Fibroblast of upper back skin (primary cell): ENCODE results near the gene DOK1.

Experiments used
- DNase-seq: peaks from one replicate; pipeline ENCODE4 v3.0.0-alpha.2; 2013

The DOK1 gene

GRCh38 chr2:74571058-74571457, 16.5 kb downstream of the DOK1 start:
- no peak for DNase-seq

DNA sequence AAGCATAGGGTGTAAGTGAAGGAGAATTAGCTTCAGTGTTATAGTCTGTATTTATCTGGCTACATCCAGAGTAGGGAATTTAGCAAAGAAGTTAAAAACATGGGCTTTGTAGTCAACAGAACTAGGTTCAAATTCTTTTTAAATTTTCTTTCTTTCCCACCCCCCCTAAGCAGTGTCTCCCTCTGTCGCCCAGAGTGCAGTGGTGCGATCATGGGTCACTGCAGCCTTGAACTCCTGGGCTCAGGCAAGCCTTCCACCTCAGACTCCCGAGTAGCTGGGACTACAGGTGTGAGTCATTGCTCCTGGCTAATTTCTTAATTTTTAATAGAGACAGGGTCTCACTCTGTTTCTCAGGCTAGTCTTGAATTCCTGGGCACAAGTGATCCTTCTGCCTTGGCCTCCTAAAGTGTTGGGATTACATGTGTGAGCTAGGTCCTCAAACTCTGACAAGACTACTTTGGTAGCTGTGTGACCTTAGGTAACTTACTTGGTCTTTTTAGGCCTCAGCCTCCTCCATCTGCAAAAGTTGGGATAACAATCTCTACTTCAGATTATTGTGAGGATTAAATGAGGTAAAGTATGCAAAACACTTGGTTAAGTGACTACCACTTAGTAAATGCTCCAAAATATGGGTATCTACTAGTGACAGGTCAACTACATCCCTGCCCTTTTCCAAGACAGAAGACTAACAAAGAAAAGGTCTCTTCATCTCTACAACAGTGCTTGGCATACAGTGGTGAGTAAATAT, 17.8 kb downstream of the DOK1 start:
- no peak for DNase-seq

- DNase-seq: peak; percentile 76
Measured at GRCh38 chr2:74573747-74574562, 19.4 kb downstream of the DOK1 start.

DNA sequence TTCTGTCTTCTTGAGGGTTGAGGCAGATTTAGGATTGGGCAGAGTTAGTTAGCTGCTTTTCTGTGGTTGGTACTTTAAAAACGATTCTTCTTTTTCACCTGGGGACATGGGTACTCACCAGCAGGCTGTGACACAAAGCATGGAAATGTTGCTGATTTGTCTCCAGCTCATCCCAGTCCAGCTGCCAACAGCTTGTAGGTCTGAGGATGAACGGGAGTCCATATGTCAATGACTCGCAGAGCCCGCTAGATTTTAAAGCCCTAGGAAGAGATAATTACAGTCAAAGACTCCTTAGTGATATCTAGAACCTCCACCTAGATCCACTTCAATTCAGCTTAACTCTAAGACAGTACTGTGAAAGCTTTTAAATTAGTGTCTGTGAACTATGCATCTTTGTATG, 20.8 kb downstream of the DOK1 start:
- no peak for DNase-seq

- peak; percentile 72 for DNase-seq
Measured at GRCh38 chr2:74576211-74576862, 21.8 kb downstream of the DOK1 start.

DNA sequence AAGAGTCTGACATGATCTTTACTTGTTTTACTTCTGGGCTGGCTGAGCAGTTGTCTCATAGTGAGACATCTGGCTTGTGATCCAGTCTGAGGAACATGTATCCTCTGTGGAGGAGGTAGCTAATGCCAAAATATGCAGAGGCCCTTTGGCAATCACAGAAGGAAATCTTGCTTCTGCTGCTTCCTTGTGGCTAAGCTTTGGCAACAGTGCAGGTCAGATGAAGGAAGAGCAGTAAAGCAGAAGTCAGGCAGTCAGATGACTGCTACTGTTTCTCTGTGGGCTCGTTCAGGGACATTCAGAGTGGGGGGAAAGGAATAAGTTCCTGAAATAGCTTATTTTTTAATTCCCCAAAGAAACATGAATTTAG, 22.3 kb downstream of the DOK1 start:
- peak; percentile 90 for DNase-seq

GRCh38 chr2:74577448-74577847, 22.9 kb downstream of the DOK1 start:
- peak; percentile 45 for DNase-seq

DNA sequence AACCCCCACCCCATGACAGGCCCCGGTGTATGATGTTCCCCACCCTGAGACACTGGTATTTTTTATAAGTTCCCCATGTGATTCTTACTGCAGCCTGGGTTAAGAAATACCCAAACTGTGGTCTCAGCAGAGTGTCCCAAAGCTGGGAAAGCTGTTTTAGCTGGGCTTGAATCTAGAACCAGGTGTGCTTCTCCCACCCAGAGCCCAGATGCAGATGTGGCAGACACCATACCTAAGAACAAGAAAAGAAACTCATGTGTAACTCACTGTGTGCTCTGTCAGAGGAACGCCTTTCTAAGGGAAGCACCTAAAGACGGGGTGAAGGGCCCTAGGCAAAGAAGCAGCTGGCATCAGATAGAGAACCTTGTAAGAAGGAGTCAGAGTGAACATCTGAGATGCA, 23.9 kb downstream of the DOK1 start:
- DNase-seq: no peak

DNA sequence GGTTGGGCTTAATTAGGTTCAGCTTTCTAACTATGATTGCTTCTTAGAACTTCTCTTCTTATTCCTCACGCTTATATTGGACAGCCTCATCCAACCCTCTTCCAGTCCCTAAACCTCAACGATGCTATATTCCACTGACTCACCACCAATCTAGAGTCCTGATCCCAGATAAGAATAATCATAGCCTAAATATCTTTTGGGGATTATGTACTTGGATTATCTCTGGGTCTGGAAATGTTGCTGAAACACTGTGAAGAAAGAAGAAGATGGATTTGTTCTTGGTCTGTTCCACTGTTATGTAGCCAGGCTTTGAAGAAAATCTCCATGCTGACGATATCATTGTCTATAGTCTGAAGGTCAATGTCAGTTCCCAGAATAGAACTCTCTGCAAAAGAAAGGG, 26.9 kb downstream of the DOK1 start:
- no peak for DNase-seq

DNA sequence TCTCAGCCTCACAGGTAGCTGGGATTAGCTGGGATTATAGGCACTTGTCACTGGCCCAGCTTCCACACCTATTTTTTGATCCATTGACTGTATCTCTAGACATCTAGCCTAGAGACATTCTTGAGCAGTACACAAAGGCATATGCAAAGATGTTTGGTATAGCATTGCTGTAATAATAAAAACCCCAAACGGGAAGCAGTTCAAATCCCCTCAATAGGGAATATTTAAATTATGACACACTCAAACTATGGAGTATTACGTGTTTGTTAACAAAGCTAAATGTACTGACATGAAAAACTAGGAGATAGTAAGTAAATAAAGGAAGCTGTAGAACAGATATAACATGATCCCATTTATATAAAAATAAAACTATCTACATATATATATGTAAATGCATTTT, 27.7 kb downstream of the DOK1 start:
- DNase-seq: no peak

GRCh38 chr2:74583504-74583903, 29.0 kb downstream of the DOK1 start:
- DNase-seq: peak; percentile 76

DNA sequence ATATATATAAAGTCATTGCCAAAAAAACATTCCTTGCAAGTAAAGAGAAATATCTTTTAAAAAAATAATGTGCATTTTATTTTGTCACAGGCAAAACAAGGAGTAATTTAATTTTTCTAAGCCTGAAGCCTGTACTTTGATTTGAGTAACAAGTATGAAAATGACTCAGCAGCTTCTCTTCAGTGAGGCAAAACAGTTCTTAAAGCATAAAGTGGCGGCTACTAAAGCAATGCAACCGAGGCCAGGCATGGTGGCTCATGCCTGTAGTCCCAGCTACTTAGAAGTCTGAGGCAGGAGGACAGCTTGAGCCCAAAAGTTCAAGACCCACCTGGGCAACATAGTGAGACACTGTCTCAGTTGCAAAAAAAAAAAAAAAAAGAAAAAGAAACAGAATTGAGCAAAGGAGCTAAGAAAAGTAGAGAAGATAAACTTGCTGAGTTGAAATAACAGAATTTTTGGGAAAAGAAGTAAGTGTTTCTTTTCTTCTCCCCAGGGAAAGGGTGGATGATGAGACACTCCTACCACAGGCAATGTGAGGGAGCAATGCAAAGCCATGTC, 29.6 kb downstream of the DOK1 start:
- peak; percentile 47 for DNase-seq

GRCh38 chr2:74585406-74586185, 31.1 kb downstream of the DOK1 start:
- no peak for DNase-seq

DNA sequence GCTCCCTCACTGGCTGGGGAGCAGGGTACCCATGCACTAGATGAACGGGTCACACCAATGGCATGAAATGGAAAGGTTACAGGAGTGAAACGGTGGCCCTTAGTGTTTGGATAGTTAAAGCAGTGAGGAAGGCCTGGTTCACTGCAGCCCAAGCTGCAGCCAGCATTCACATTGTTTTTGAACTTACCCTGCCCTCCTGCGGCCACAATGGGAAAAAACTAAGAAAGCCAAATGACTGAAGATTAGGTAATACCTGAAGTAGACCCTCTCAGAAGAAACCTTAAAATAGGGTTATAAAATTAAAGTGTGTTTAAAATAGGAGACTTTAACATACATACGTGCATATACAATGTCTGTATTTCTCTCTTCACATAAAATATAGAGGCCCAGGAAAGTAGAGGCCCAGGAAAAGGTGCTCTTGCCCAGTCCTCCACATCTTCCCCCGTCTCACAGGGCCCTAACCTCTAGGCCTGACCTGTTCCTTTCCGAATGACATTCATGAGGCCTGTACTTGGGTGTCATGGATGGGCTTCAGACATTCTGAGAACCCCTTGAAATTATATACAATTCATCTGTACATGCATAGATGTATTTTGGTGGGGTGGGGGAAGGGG, 33.3 kb downstream of the DOK1 start:
- DNase-seq: peak; percentile 79

DNA sequence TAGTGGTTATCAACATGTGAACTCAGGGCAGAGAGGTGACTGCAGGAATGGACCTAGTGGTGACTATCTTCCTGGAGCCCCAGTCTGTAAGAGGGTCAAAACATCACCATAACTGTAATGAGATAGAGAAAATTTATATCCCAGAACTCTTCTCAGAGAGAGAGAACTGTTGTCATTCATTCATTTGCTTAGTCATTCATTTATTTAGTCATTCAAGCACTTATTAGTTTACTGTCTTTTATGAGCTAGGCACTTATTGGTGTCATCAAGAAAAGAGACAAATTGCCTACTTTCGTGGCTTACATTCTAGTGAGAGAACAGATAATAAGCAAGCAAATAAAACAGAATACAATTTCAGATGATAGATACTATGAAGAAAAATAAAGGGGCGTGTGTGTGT, 34.1 kb downstream of the DOK1 start:
- DNase-seq: no peak

GRCh38 chr2:74593826-74594772, 39.6 kb downstream of the DOK1 start:
- no peak for DNase-seq

- DNase-seq: no peak
Measured at GRCh38 chr2:74596584-74596983, 42.1 kb downstream of the DOK1 start.

GRCh38 chr2:74597410-74597809, 42.9 kb downstream of the DOK1 start:
- peak; percentile 32 for DNase-seq

GRCh38 chr2:74599676-74600075, 45.2 kb downstream of the DOK1 start:
- DNase-seq: no peak

DNA sequence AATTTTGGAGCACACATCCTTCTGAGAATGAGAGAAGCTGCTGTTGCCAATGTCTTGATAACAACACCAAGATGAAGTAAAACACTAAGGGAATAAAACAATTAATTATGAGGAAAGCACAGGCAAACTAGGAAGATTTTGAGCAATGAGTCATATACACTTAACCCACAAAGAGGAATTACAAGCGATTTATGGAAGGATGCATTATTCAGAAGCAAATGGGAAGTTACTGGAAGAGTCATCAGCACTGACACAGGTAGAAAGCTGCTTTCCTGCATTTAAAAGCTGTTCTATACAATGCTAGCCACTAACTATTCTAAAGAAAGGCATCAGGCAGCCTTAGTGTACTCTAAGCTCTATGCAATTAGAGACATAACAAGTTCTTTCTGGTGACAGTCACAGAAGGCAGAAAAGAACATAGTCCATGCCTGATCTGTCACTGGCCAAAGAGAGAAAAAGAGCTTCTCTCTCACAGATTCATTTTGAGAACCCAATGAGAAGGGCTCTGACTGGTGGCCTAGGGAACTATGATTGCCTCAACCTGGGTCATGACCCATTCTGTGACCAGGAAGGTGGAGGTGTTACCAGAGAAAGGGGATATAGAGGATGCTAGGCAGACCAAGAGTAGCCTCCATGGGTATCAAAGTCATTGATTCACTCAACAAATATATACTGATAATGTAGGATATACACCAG, 48.2 kb downstream of the DOK1 start:
- peak; percentile 62 for DNase-seq
